Stimulated activated CD8-positive, alpha-beta memory T cell treated with anti-CD3 and anti-CD28 coated beads, Interleukin-2, amount 100 ng/mL, for 48 hours (primary cell): ENCODE results near the gene PAQR6.

Experiments
- DNase-seq, 2 donors: peaks; one replicate each; pipeline ENCODE4 v3.0.0-alpha.2; 2020; ENCODE audit warnings: low read depth in 2 of 2

The PAQR6 gene

DNA sequence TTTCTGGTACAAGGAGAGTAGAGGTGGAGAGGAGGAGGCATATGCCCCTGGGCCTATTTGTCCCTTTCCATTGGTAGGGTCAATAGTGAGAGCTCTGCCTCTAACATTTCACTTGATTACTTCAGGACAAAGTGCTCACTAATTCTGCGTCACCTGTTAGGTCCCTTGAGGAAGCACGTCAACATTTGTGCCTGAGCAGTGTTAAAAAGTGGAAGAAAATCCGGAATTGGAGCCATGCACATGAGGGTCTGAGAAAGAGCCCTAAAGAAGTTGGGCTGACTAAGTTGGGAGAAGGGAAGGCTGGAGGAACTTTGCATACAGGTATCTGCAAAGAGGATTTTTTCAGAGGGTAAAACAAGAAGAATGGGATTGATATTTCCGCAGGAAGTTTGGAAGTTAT is 52.0 kb downstream of the PAQR6 start:
- no peak for DNase-seq

DNA sequence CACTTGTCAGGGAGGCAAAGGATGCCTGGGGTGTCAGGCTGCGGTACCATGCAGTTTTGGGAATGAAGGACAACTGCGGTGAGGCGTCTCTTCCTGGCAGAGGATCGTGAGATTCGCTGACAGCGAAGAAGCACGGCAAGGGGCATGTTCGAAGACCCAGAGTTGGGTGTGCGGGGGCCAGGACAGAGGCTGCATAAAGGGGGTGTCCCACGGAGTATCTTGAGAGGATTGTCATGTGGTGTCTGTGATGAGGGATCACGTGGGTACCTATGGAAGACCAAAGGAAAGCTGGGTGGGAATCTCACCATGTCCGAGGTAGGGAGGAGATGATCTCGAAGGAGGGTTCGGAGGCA is 53.6 kb downstream of the PAQR6 start:
- DNase-seq: no peak

DNA sequence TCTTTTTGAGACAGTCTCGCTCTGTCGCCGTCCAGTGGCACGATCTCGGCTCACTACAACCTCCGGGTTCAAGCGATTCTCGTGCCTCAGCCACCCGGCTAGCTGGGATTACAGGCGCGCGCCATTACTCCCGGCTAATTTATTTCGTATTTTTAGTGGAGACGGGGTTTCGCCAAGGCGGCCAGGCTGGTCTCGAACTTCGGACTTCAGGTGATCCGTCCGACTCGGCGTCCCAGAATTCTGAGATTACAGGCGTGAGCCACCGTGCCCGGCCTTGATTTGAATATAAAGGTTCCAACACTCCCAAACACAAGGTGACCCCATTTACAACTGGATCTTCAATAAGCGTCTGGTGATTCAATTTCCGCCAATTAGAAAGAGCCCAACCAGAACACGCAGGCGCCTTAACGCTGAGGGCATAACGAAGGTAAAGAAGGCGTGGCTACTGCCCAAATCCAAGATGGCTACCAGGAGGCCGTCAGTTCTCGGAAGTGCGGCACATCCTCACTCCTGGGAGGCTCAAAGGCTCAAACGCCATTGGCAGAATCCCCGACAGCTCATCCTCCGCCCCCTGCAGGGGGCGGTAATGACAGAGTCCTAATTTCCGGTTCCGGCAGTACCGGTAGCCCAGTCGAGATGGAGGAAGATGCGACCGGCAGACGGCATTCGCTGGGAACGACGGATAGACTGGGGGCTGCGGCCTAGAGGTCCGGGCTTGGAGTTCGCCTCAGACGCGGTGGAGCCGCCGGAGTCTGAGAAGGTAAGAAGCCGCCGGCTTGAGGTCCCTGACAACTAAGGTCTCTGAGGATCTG is 54.2 kb downstream of the PAQR6 start, which contains the start of gene SLC25A44:
TSS of gene SLC25A44 (plus strand) at position 617 of the 812 bp plus-strand sequence. CDS start 5,744 bp downstream, outside the sequence.
- peak; percentile 84 to 93 for DNase-seq
